Measurements from ENCODE around the gene AHRR. TPM values are rescaled to one million over a fixed set of nuclear protein-coding genes. Genes with fewer than 3 reads are reported as not detected.

AHRR gene
- total RNA-seq, 1 experiment from 2014 or later: 3.2 TPM

- TF ChIP-seq CTCF (IDR thresholded peaks at IDR 0.05; ENCODE audit: unreplicated experiment): no peak
- no peaks in the 10 kb centered on the region for H3K36me3 Mint-ChIP-seq (ENCODE audit: insufficient read depth, unreplicated experiment)
- H3K27ac Mint-ChIP-seq (ENCODE audit: low read depth, unreplicated experiment): no peak overlapping the region
- no peaks in the 10 kb centered on the region for H3K4me1 Mint-ChIP-seq (ENCODE audit: insufficient read depth, unreplicated experiment)
- no TSS peak for BruUV-seq (replicated peaks)
- H3K9me3 Mint-ChIP-seq (ENCODE audit: unreplicated experiment): no peaks in the 10 kb centered on the region
- no peaks in the 10 kb centered on the region for H3K27me3 Mint-ChIP-seq (ENCODE audit: insufficient read depth, unreplicated experiment)
- no peak for DNase-seq (ENCODE audit: unreplicated experiment)
- CTCF ChIA-PET: interaction anchor here (0.6 kb wide), 1 partner anchor 29 kb away, joined by 3 read pairs; no protein-coding TSS in a partner anchor
- POLR2A ChIA-PET: interaction anchor here (0.5 kb wide), 1 partner anchor 271 kb away, joined by 3 read pairs; no protein-coding TSS in a partner anchor
- intact Hi-C loops (cut with micrococcal nuclease): no loop called here
- no peak overlapping the region for H3K4me3 Mint-ChIP-seq (ENCODE audit: unreplicated experiment)
Observed at GRCh38 chr5:345404-346195, 24.1 kb downstream of the AHRR start.

DNA sequence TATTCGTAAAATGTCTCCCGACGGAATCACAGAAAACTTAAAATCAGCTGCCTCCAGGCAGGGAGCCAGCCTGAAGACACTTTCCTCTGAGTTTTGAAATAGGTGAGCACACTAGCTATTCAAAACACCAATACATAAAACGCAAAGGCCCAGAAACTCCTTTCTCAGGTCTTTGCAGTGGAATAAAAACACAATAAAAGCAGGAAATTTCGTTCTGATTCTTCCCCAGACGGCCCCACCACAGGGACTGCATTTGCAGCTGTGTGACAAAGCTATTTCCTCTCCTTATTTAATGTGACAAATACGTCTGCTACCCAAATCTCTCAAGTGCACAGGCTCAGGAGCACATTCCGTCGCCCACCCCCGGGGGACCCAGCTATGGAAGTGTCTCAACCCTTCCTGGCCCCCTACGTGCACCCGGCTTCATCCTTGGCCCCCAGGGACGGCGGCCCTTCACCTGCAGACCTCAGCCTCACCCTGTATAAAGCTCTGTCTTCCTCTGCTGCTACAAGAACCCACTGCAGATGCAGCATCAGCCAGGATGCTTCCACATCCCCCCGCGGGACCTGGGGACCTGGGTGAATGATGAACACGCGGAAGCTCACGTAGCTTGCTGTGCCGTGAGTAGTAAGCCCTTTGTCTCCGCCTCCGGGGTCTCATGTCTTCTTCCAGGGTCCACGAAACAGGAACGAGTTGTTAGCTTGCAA is 24.9 kb downstream of the AHRR start:
- no peak overlapping the region for H3K4me3 Mint-ChIP-seq (ENCODE audit: unreplicated experiment)
- no peaks in the 10 kb centered on the region for H3K36me3 Mint-ChIP-seq (ENCODE audit: insufficient read depth, unreplicated experiment)
- ChIA-PET POLR2A (interaction anchor here (0.5 kb wide), 1 partner anchor 270 kb away, joined by 3 read pairs; no protein-coding TSS in a partner anchor), CTCF (interaction anchor here (0.6 kb wide), 1 partner anchor 30 kb away, joined by 3 read pairs; no protein-coding TSS in a partner anchor)
- H3K27me3 Mint-ChIP-seq (ENCODE audit: insufficient read depth, unreplicated experiment): no peaks in the 10 kb centered on the region
- TF ChIP-seq CTCF (IDR thresholded peaks at IDR 0.05; ENCODE audit: unreplicated experiment): no peak
- no peaks in the 10 kb centered on the region for H3K4me1 Mint-ChIP-seq (ENCODE audit: insufficient read depth, unreplicated experiment)
- intact Hi-C loops (cut with micrococcal nuclease): no loop called here
- no TSS peak for BruUV-seq (replicated peaks)
- H3K27ac Mint-ChIP-seq (ENCODE audit: low read depth, unreplicated experiment): no peak overlapping the region
- DNase-seq (ENCODE audit: unreplicated experiment): no peak
- no peaks in the 10 kb centered on the region for H3K9me3 Mint-ChIP-seq (ENCODE audit: unreplicated experiment)

GRCh38 chr5:347712-348284 is 26.3 kb downstream of the AHRR start:
- intact Hi-C loops (cut with micrococcal nuclease): no loop called here
- H3K4me1 Mint-ChIP-seq (ENCODE audit: insufficient read depth, unreplicated experiment): no peaks in the 10 kb centered on the region
- no peak overlapping the region for H3K27ac Mint-ChIP-seq (ENCODE audit: low read depth, unreplicated experiment)
- BruUV-seq (replicated peaks): no TSS peak
- TF ChIP-seq CTCF (IDR thresholded peaks at IDR 0.05; ENCODE audit: unreplicated experiment): no peak
- no peak overlapping the region for H3K4me3 Mint-ChIP-seq (ENCODE audit: unreplicated experiment)
- H3K27me3 Mint-ChIP-seq (ENCODE audit: insufficient read depth, unreplicated experiment): no peaks in the 10 kb centered on the region
- ChIA-PET CTCF (no interaction called here), POLR2A (interaction anchor here (0.6 kb wide), 1 partner anchor 1232 kb away, joined by 3 read pairs; no protein-coding TSS in a partner anchor)
- H3K9me3 Mint-ChIP-seq (ENCODE audit: unreplicated experiment): no peaks in the 10 kb centered on the region
- H3K36me3 Mint-ChIP-seq (ENCODE audit: insufficient read depth, unreplicated experiment): no peaks in the 10 kb centered on the region
- no peak for DNase-seq (ENCODE audit: unreplicated experiment)

DNA sequence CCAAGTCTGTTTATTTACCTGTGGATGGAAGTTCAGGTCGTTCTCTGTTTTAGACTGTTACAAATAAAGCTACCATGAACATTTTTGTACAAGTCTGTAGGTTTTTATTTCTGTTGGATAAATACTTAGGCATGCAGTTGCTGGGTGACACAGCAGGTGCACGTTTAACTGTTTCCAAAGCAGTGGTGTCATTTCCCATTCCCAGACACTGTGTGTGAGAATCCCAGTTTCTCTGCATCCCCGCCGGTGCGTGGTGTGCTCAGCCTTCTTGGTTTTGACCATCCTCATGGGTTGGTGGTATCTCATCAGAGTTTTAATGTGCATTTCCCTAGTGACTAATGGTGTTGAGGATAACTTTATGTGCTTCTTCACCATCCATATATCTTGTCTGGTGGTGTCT is 27.2 kb downstream of the AHRR start:
- Mint-ChIP-seq H3K9me3 (ENCODE audit: unreplicated experiment) (no peaks in the 10 kb centered on the region), H3K27ac (ENCODE audit: low read depth, unreplicated experiment) (no peak overlapping the region), H3K27me3 (ENCODE audit: insufficient read depth, unreplicated experiment) (no peaks in the 10 kb centered on the region), H3K4me3 (ENCODE audit: unreplicated experiment) (no peak overlapping the region), H3K36me3 (ENCODE audit: insufficient read depth, unreplicated experiment) (no peaks in the 10 kb centered on the region), H3K4me1 (ENCODE audit: insufficient read depth, unreplicated experiment) (no peaks in the 10 kb centered on the region)
- no peak for DNase-seq (ENCODE audit: unreplicated experiment)
- POLR2A ChIA-PET: interaction anchor here (1.2 kb wide), 1 partner anchor 10 kb away, joined by 3 read pairs; no protein-coding TSS in a partner anchor
- intact Hi-C loops (cut with micrococcal nuclease): no loop called here
- TF ChIP-seq CTCF (IDR thresholded peaks at IDR 0.05; ENCODE audit: unreplicated experiment): no peak
- CTCF ChIA-PET: no interaction called here
- no TSS peak for BruUV-seq (replicated peaks)
